BLaER1 treated with 17β-estradiol and CSF1 and Interleukin-3, amounts not matched to agents 10 nM and 100 nM (cell line): Measurements from ENCODE around the gene SULT1B1.

Experiments
- H3K27ac ChIP-seq, 11 experiments: shearing (Covaris generic); formaldehyde crosslinking; 2 replicates each; pipeline ENCODE4 v1.8.1; 2022
- H3K27me3 ChIP-seq, 11 experiments: shearing (Covaris generic); formaldehyde crosslinking; 2 replicates each; pipeline ENCODE4 v1.8.1; 2022
- H3K36me3 ChIP-seq, 11 experiments: shearing (Covaris generic); formaldehyde crosslinking; 2 replicates each; pipeline ENCODE4 v1.8.1; 2022
- H3K4me1 ChIP-seq, 10 experiments: shearing (Covaris generic); formaldehyde crosslinking; 2 replicates each; pipeline ENCODE4 v1.8.1; 2022
- H3K4me2 ChIP-seq, 11 experiments: shearing (Covaris generic); formaldehyde crosslinking; 2 replicates each; pipeline ENCODE4 v1.8.1; 2022
- H3K4me3 ChIP-seq, 10 experiments: shearing (Covaris generic); formaldehyde crosslinking; 2 replicates each; pipeline ENCODE4 v1.8.1; 2022
- H3K9ac ChIP-seq, 11 experiments: shearing (Covaris generic); formaldehyde crosslinking; 2 replicates each; pipeline ENCODE4 v1.8.1; 2022
- H3K9me3 ChIP-seq, 11 experiments: shearing (Covaris generic); formaldehyde crosslinking; replicated peaks in 1 of 11; 2 replicates each; pipeline ENCODE4 v1.8.1; 2022
- H4K20me1 ChIP-seq, 11 experiments: shearing (Covaris generic); formaldehyde crosslinking; 2 replicates each; pipeline ENCODE4 v1.8.1; 2022
- Cebpa-rat ChIP-seq, 11 experiments: shearing (Covaris generic); IDR thresholded peaks; 2 replicates each; pipeline ENCODE4 v1.8.1; 2022

SULT1B1 gene

DNA sequence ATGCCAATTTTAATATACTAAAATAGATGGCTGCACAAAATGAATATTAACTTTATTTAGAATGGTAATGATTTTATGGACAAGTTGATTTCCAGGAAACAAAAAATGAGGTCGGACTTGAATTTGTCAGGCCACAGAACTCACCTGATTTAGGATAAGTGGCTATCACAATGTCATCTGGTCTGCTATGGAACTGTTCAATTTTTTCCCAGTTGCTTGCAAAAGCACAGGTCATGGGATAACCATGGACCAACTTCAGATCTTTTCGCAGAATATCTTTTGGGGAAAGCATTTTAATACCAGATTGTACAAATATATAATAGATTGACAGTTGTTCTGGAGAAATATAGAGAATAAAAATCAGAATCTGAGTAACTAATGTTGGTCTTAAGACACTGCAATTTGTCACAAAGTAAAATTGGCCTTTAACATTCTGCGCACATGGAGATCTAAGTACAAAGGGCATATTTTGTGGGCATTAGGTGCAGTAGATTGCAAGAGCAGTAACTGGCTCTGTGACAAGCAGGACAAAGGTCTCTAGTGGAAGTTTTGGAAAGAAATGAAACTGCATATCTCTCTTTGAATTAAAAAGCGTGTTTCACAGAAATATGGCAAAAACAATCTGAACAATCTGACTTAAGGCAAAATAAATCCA lies 5.4 kb downstream of the SULT1B1 start:
- H3K4me2 ChIP-seq = peak overlapping the region in 2 of 11 experiments; percentile 7 to 32; a peak in 2 of 22 replicates
- peaks cover 0 to 23% (median 0%) of the 10 kb centered on the region in 11 experiments; a peak in 5 of 22 replicates for H3K9me3 ChIP-seq
- H3K36me3 ChIP-seq = no peaks in the 10 kb centered on the region
- H3K27me3 ChIP-seq = no peaks in the 10 kb centered on the region
- H3K4me3 ChIP-seq = no peak overlapping the region
- H3K27ac ChIP-seq = no peak overlapping the region
- H3K9ac ChIP-seq = no peak overlapping the region
- peaks cover 0 to 77% (median 0%) of the 10 kb centered on the region in 10 experiments; a peak in 7 of 20 replicates for H3K4me1 ChIP-seq
- no peaks in the 10 kb centered on the region for H4K20me1 ChIP-seq
- TF ChIP-seq Cebpa-rat (IDR thresholded peaks at IDR 0.05) = no peak

DNA sequence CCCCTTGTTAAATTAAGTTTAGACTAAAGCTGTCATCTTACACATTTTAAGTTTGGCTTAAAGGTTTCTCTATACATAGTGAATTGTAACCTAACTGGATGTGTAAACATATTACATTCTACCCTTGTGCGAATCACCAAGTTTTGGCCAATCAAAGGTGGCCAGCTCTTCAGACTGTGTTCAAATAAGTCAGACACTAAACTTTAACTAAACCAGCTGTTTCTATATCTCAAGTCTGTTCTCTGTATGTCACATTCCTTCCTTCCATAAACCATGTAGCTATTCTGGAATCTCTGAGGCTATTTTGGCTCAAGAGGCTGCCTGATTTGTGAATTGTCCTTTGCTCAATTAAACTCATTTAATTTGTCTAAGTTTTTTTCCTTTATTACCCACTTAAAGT lies 6.7 kb downstream of the SULT1B1 start:
- peaks cover 0 to 77% (median 0%) of the 10 kb centered on the region in 10 experiments; a peak in 7 of 20 replicates for H3K4me1 ChIP-seq
- no peaks in the 10 kb centered on the region; a peak in 1 of 22 replicates for H3K36me3 ChIP-seq
- no peak overlapping the region for H3K9ac ChIP-seq
- H3K4me2 ChIP-seq = no peak overlapping the region
- H4K20me1 ChIP-seq = no peaks in the 10 kb centered on the region
- no peak overlapping the region for H3K4me3 ChIP-seq
- no peak overlapping the region for H3K27ac ChIP-seq
- H3K9me3 ChIP-seq = peaks cover 0 to 33% (median 0%) of the 10 kb centered on the region in 11 experiments; a peak in 5 of 22 replicates
- H3K27me3 ChIP-seq = no peaks in the 10 kb centered on the region
- TF ChIP-seq Cebpa-rat (IDR thresholded peaks at IDR 0.05) = no peak

DNA sequence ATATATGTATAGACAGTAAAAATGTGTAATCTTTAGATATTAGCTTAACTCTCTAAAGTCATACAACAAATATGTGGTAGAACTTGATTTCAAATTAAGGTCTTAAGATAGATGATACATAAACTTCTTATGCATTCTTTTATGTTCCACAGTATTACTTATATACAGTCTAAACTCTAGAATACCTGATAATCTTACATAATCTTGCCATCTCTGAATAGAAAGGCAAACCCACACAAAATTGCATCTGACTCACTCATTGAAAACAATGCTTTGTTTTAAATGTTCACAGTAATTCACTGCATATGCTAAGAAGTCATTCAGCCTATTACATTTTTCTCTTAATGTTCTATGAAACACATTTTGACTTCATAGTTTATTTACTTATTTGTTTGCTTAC lies 10.1 kb downstream of the SULT1B1 start:
- Histone ChIP-seq H3K9ac (0 out of 22 replicates have a peak overlapping the region, but pooled peaks of 1 of the 11 experiments have one; percentile 26), H3K36me3 (peaks cover 0 to 12% (median 0%) of the 10 kb centered on the region in 11 experiments; a peak in 1 of 22 replicates), H3K9me3 (peaks cover 0 to 60% (median 0%) of the 10 kb centered on the region in 11 experiments; a peak in 6 of 22 replicates), H3K27ac (peak overlapping the region in 4 of 11 experiments; percentile 59 to 85 (median 70); a peak in 8 of 22 replicates), H4K20me1 (no peaks in the 10 kb centered on the region), H3K27me3 (no peaks in the 10 kb centered on the region), H3K4me1 (peaks cover 0 to 73% (median 0%) of the 10 kb centered on the region in 10 experiments; a peak in 7 of 20 replicates), H3K4me2 (peak overlapping the region in 3 of 11 experiments; percentile 20 to 69 (median 60); a peak in 6 of 22 replicates), H3K4me3 (no peak overlapping the region)
- no peak for TF ChIP-seq Cebpa-rat (IDR thresholded peaks at IDR 0.05)

DNA sequence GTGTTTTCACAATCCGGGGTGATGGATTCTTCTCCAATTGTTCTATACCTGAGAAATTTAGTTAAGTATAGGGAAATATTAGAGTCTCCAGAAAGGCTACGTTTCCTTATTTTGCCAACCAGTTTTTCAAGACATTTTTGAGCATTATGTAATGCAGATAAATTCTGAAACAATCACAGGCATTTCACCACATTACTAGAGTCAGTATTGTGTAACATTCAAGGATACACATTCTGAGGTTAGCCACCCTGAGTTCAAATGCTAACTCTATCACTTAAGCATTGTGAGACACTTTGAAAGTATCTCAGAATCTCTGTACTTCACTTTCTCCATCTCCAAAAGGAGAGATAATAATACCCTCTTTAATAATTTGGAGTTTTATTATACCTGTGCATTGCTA lies 10.6 kb downstream of the SULT1B1 start:
- Histone ChIP-seq H3K4me1 (peaks cover 0 to 69% (median 0%) of the 10 kb centered on the region in 10 experiments; a peak in 7 of 20 replicates), H3K9me3 (peaks cover 0 to 60% (median 0%) of the 10 kb centered on the region in 11 experiments; a peak in 6 of 22 replicates), H4K20me1 (no peaks in the 10 kb centered on the region), H3K4me3 (no peak overlapping the region), H3K4me2 (peak overlapping the region in 2 of 11 experiments; percentile 31 to 51; a peak in 3 of 22 replicates), H3K27ac (peak overlapping the region in 3 of 11 experiments; percentile 22 to 27 (median 25); a peak in 3 of 22 replicates), H3K27me3 (no peaks in the 10 kb centered on the region), H3K9ac (no peak overlapping the region), H3K36me3 (peaks cover 0 to 12% (median 0%) of the 10 kb centered on the region in 11 experiments; a peak in 1 of 22 replicates)
- no peak for TF ChIP-seq Cebpa-rat (IDR thresholded peaks at IDR 0.05)

DNA sequence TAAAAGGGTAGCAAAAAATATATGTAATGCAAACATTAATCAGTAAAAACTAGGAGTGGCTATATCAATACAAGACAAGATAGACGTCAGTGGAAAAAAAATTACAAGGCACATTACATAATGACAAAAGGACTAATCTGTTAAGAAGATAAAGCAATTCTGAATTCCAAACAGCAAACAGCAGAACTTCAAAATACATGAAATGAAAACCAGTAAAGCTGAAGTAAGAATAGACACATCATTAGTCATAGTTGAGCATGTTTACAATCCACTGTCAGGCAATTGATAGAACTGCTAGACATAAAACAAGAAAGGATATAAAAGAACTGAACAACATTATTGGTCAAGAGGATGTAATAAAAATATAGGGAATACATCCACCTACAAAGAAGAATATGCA lies 12.2 kb downstream of the SULT1B1 start:
- H4K20me1 ChIP-seq = no peaks in the 10 kb centered on the region
- peaks cover 0 to 64% (median 0%) of the 10 kb centered on the region in 10 experiments; a peak in 7 of 20 replicates for H3K4me1 ChIP-seq
- H3K9ac ChIP-seq = no peak overlapping the region
- no peak overlapping the region for H3K4me3 ChIP-seq
- H3K9me3 ChIP-seq = peaks cover 0 to 73% (median 9%) of the 10 kb centered on the region in 11 experiments; a peak in 12 of 22 replicates
- H3K4me2 ChIP-seq = peak overlapping the region in 2 of 11 experiments; percentile 36 to 41; a peak in 2 of 22 replicates
- peaks cover 0 to 12% (median 0%) of the 10 kb centered on the region in 11 experiments; a peak in 1 of 22 replicates for H3K36me3 ChIP-seq
- TF ChIP-seq Cebpa-rat (IDR thresholded peaks at IDR 0.05) = no peak
- H3K27ac ChIP-seq = no peak overlapping the region
- no peaks in the 10 kb centered on the region for H3K27me3 ChIP-seq

DNA sequence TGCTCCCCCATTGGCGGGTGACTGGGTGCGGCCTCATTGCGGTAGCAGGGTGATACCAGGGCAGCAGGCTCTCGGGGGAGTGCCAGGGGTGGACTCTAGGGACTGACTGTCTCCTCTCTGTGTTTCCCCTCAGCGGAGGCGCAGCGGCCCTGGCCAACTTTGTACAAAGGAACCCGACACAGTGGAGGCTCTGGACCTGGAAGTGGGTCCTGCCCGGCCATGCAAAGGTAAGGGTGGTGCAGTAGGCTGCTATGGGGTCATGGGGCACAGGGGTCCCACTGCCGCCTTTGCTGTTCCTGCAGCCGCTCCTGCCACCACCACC lies 16.3 kb downstream of the SULT1B1 start:
- Histone ChIP-seq H3K36me3 (peaks cover 0 to 16% (median 0%) of the 10 kb centered on the region in 11 experiments; a peak in 1 of 22 replicates), H3K4me1 (peaks cover 0 to 47% (median 0%) of the 10 kb centered on the region in 10 experiments; a peak in 6 of 20 replicates), H3K27ac (no peak overlapping the region), H3K4me2 (no peak overlapping the region), H4K20me1 (no peaks in the 10 kb centered on the region), H3K27me3 (no peaks in the 10 kb centered on the region), H3K9ac (no peak overlapping the region), H3K9me3 (peaks cover 0 to 59% (median 13%) of the 10 kb centered on the region in 11 experiments; a peak in 13 of 22 replicates), H3K4me3 (no peak overlapping the region)
- no peak for TF ChIP-seq Cebpa-rat (IDR thresholded peaks at IDR 0.05)

DNA sequence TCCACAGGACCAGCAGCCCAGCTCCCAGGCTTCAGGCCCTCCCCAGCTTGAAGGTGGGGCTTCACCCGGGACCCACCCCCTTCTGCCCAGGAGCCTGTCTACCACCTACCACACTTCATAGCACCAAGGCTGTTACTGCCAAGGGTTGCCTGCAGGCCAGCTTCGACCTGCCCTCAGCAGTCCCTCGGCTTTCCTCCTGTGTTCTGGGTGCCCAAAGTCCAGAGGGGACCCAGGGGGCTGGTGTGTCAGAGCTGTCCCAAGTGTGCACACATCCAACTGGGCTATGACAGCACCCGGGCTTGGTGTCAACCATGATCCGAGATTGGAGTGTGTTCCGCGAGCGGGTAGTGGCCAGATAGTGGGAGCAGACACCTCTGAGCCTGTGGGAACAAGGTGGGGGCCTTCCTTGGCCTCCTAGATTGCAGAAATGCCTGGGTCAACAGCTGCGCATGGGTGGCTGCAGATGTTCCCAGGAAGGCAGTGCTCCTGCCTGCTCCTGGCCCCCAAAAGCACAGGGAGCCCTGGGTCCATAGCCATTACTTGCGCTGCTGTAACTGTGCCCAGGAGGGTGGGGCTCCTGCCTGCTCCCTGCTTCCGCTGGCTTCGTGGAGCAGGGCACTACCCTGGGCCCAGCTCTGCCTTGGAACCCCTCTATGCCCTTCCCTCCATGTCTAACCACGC lies 16.8 kb downstream of the SULT1B1 start:
- Histone ChIP-seq H3K27me3 (no peaks in the 10 kb centered on the region), H3K4me2 (no peak overlapping the region), H3K4me1 (peaks cover 0 to 42% (median 0%) of the 10 kb centered on the region in 10 experiments; a peak in 6 of 20 replicates), H3K9ac (no peak overlapping the region), H3K4me3 (no peak overlapping the region), H4K20me1 (no peaks in the 10 kb centered on the region), H3K9me3 (peaks cover 0 to 62% (median 13%) of the 10 kb centered on the region in 11 experiments; a peak in 13 of 22 replicates), H3K36me3 (peaks cover 0 to 16% (median 0%) of the 10 kb centered on the region in 11 experiments; a peak in 1 of 22 replicates), H3K27ac (peak overlapping the region in 2 of 11 experiments; percentile 9 to 22; a peak in 1 of 22 replicates)
- TF ChIP-seq Cebpa-rat (IDR thresholded peaks at IDR 0.05) = no peak

DNA sequence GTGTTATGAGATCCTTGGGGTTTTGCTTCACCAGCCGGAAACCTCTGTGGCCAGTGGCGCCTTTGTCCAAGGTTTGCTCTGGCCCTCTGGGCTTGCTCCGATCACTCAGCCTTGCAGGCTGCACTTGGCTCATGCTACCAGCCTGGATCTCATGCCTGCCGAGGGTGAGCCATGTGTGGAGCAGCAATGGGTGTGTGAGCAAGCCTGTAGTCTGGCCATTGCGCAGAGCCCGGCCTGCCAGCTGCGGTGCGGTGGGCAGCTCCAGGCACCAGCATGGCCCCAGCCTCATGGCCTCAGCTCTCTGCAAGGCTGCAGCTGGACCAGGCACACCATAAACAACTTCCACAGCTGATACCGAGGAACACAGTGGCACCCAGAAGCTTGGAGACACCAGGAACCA lies 17.8 kb downstream of the SULT1B1 start:
- H3K4me3 ChIP-seq = no peak overlapping the region
- H3K27me3 ChIP-seq = no peaks in the 10 kb centered on the region
- H4K20me1 ChIP-seq = no peaks in the 10 kb centered on the region
- H3K27ac ChIP-seq = peak overlapping the region in 4 of 11 experiments; percentile 21 to 34 (median 22); a peak in 4 of 22 replicates
- TF ChIP-seq Cebpa-rat (IDR thresholded peaks at IDR 0.05) = no peak
- peaks cover 0 to 15% (median 0%) of the 10 kb centered on the region in 11 experiments; a peak in 1 of 22 replicates for H3K36me3 ChIP-seq
- H3K9me3 ChIP-seq = peaks cover 0 to 62% (median 13%) of the 10 kb centered on the region in 11 experiments; a peak in 13 of 22 replicates
- H3K4me2 ChIP-seq = peak overlapping the region in 2 of 11 experiments; percentile 24 to 48; a peak in 4 of 22 replicates
- H3K4me1 ChIP-seq = peaks cover 0 to 31% (median 0%) of the 10 kb centered on the region in 10 experiments; a peak in 6 of 20 replicates
- H3K9ac ChIP-seq = no peak overlapping the region
